ENCODE measurements around the gene NIPA2.

The NIPA2 gene

GRCh38 chr15:22902981-22903380, 64.5 kb downstream of the NIPA2 start:
- no peak for DNase-seq (ENCODE audit: low read depth in 2 of 2)

GRCh38 chr15:22903427-22903826, 65.0 kb downstream of the NIPA2 start:
- DNase-seq (ENCODE audit: low read depth in 2 of 2): no peak

- no peak for DNase-seq (ENCODE audit: low read depth in 2 of 2)
Observed at GRCh38 chr15:22903961-22904534, 65.6 kb downstream of the NIPA2 start.

- DNase-seq (ENCODE audit: low read depth in 2 of 2): no peak
Observed at GRCh38 chr15:22904736-22905135, 66.3 kb downstream of the NIPA2 start.

GRCh38 chr15:22907161-22907950, 68.9 kb downstream of the NIPA2 start:
- DNase-seq (ENCODE audit: low read depth in 2 of 2): no peak

GRCh38 chr15:22908830-22909229, 70.4 kb downstream of the NIPA2 start:
- DNase-seq (ENCODE audit: low read depth in 2 of 2): no peak

GRCh38 chr15:22911306-22911705, 72.8 kb downstream of the NIPA2 start:
- DNase-seq (ENCODE audit: low read depth in 2 of 2): no peak

GRCh38 chr15:22912256-22912655, 73.8 kb downstream of the NIPA2 start:
- DNase-seq (ENCODE audit: low read depth in 2 of 2): no peak

GRCh38 chr15:22913646-22914380, 75.3 kb downstream of the NIPA2 start:
- DNase-seq (ENCODE audit: low read depth in 2 of 2): no peak

- no peak for DNase-seq (ENCODE audit: low read depth in 2 of 2)
Observed at GRCh38 chr15:22915866-22916515, 77.5 kb downstream of the NIPA2 start.

- DNase-seq (ENCODE audit: low read depth in 2 of 2): no peak
Observed at GRCh38 chr15:22916606-22917350, 78.3 kb downstream of the NIPA2 start.

GRCh38 chr15:22917556-22917955, 79.1 kb downstream of the NIPA2 start:
- no peak for DNase-seq (ENCODE audit: low read depth in 2 of 2)
